ENCODE data around the gene NKG7. TPM values are rescaled to one million over a fixed set of nuclear protein-coding genes. Genes with fewer than 3 reads are reported as not detected.

The NKG7 gene
- total and polyA plus RNA-seq, 2 of the 13 experiments (the other 11 are each of a cell fraction or from before 2014, with no cell fraction given), result 0.40 TPM; not detected in 1

GRCh38 chr19:51367565-51368365 lies 4.7 kb downstream of the NKG7 start (continued):
- TF ChIP-seq ARID5B (CRISPR knock-in tag; IDR thresholded peaks at IDR 0.05) (peak; percentile 58), GTF3A (CRISPR knock-in tag; conservative IDR thresholded peaks at IDR 0.05) (no peak), MEF2D (CRISPR knock-in tag; IDR thresholded peaks at IDR 0.05) (peak; percentile 83), ZNF777 (CRISPR knock-in tag; IDR thresholded peaks at IDR 0.05) (peak; percentile 39; the same call in 1 of the 2 replicates), CAMTA2 (CRISPR knock-in tag; IDR thresholded peaks at IDR 0.05; ENCODE audit: borderline replicate concordance) (no peak), HHEX (CRISPR knock-in tag; IDR thresholded peaks at IDR 0.05) (no peak), ZNF557 (CRISPR knock-in tag; IDR thresholded peaks at IDR 0.05) (no peak), ZNF501 (CRISPR knock-in tag; IDR thresholded peaks at IDR 0.05) (peak; percentile 38; the same call in 1 of the 2 replicates), HMG20B (CRISPR knock-in tag; conservative IDR thresholded peaks at IDR 0.05) (no peak), FOXA3 (CRISPR knock-in tag; IDR thresholded peaks at IDR 0.05) (peak; percentile 22; the same call in 1 of the 2 replicates), THAP7 (CRISPR knock-in tag; IDR thresholded peaks at IDR 0.05) (peak; percentile 48; the same call in 1 of the 2 replicates), GATAD2A (CRISPR knock-in tag; IDR thresholded peaks at IDR 0.05) (peak; percentile 52; the same call in 1 of the 2 replicates), PRDM10 (CRISPR knock-in tag; IDR thresholded peaks at IDR 0.05; ENCODE audit: low read depth) (0 out of 2 replicates have a peak, but pooled peaks have one; percentile 37), ZNF333 (CRISPR knock-in tag; IDR thresholded peaks at IDR 0.05; ENCODE audit: borderline replicate concordance) (no peak), ZNF614 (CRISPR knock-in tag; IDR thresholded peaks at IDR 0.05; ENCODE audit: borderline replicate concordance) (peak; percentile 54; the same call in 1 of the 2 replicates), SRSF4 (IDR thresholded peaks at IDR 0.05; ENCODE audit: low read depth, low read length, poor library complexity, severe bottlenecking) (peak; percentile 58), ZMAT3 (CRISPR knock-in tag; conservative IDR thresholded peaks at IDR 0.05) (0 out of 2 replicates have a peak, but pooled peaks have one; percentile 35)

Measured in HepG2 (cell line).